DMS79 (cell line): ENCODE measurements around the gene MBP.
"Not testable (repeated sequence)": the region's sequence is repeated elsewhere in the genome, so short reads cannot be mapped to it uniquely, and the experiment has no call there.

Experiments used
- DNase-seq: peaks from one replicate; lab custom pipeline; 2025; lab: John Stamatoyannopoulos, UW

MBP gene

GRCh38 chr18:77022556-77022955 is 110.0 kb downstream of the MBP start:
- no peak for DNase-seq

GRCh38 chr18:77022116-77022515 is 110.5 kb downstream of the MBP start:
- DNase-seq: no peak

GRCh38 chr18:77021478-77021877 is 111.1 kb downstream of the MBP start:
- DNase-seq: not testable (repeated sequence)

GRCh38 chr18:77021075-77021474 is 111.5 kb downstream of the MBP start:
- no peak for DNase-seq

- DNase-seq: no peak
Measured at GRCh38 chr18:77020561-77020960, 112.0 kb downstream of the MBP start.

GRCh38 chr18:77019641-77020040 is 112.9 kb downstream of the MBP start:
- DNase-seq: no peak

- not testable (repeated sequence) for DNase-seq
Measured at GRCh38 chr18:77018650-77019049, 113.9 kb downstream of the MBP start.

GRCh38 chr18:77017355-77017754 is 115.2 kb downstream of the MBP start:
- DNase-seq: no peak

- no peak for DNase-seq
Measured at GRCh38 chr18:77016936-77017335, 115.6 kb downstream of the MBP start.

- DNase-seq: no peak
Measured at GRCh38 chr18:77015771-77016710, 116.5 kb downstream of the MBP start.

GRCh38 chr18:77015169-77015568 is 117.4 kb downstream of the MBP start:
- DNase-seq: no peak

GRCh38 chr18:77014538-77014937 is 118.0 kb downstream of the MBP start:
- no peak for DNase-seq

- DNase-seq: peak; percentile 27
Measured at GRCh38 chr18:77013811-77014521, 118.6 kb downstream of the MBP start.

- no peak for DNase-seq
Measured at GRCh38 chr18:77012806-77013541, 119.6 kb downstream of the MBP start.

- DNase-seq: no peak
Measured at GRCh38 chr18:77012120-77012519, 120.5 kb downstream of the MBP start.

- DNase-seq: no peak
Measured at GRCh38 chr18:77009675-77010074, 122.9 kb downstream of the MBP start.

- DNase-seq: no peak
Measured at GRCh38 chr18:77008576-77009315, 123.8 kb downstream of the MBP start.

- no peak for DNase-seq
Measured at GRCh38 chr18:77008006-77008405, 124.6 kb downstream of the MBP start.

- DNase-seq: no peak
Measured at GRCh38 chr18:77007251-77007650, 125.3 kb downstream of the MBP start.

- DNase-seq: no peak
Measured at GRCh38 chr18:77006305-77007175, 126.0 kb downstream of the MBP start.
